ENCODE data around the gene MEF2C.
A peak's percentile ranks its signal among the peaks of the same experiment; 100 is the strongest.

MEF2C gene

GRCh38 chr5:88708021-88708420 lies 175.0 kb downstream of the MEF2C start:
- DNase-seq = no peak

DNA sequence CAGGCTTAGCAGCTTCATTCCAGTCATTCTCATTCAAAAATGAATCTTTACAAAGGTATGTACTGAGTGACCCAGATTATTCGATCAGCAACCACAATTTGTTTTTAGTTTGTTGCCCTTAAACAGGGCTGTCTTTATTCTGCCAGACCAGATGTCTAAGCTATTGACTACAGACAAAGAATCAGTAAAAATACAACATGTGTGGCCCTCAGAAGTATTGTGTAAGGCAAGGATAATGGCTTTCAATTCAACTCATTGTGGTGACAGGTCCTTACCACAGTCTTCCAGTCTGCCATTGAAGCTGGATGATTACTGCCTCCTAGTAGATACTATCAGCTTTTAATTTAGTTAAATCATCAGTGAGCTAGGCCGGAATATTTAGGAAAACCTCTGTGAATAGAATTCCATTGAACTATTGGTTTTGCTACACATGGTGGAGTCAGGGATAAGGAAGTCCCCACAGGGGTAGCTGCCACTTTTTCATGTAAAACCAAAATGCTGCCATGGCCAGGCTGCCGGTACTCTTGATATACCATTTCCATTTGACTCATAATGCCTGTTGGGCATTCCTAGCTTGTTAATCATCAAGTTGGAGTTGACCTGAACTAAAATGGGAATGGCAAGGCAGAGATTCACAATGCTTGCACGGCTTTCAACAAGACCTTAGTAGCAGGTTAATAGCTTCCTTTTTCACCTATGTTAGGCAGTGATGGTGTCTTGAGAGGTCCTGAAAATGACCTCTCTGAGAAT lies 175.6 kb downstream of the MEF2C start:
- peak; percentile 41 for DNase-seq

DNA sequence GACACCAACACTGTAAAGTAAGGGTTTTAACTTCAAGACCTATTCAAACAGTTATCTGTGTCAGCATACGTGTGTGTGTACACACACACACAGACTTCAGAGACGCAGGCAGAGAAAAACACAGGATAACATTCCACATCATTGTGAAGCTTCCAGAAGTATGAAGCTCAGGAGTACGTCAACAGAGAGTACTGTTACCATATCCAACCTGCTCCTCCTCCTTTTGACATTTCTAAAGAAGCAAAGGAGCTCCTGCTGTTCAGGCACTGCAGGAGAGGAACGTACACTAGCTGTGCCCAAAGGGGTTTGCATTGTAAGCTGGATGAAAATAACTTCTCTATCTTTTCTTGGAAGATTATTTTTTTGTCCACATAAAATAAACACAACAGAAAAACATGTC lies 180.7 kb downstream of the MEF2C start:
- DNase-seq = no peak

DNA sequence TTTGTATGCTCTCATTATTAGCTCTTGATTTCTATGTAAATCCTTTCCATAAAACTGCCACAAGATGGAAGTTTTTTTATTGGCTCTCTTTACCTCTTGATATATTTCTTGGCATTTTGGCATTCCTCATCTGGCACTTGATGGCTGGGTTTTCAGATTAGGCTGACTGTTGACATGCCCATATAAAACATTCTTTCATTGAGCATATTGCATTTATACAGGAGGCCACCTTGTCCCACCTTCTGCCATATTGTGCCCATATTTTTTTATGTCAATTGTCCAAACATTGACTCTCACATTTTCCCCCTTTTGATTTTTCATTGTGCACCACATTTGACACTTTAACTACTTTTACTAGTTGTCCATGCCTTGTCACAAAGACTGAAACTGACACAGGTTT lies 182.9 kb downstream of the MEF2C start:
- DNase-seq = no peak

DNA sequence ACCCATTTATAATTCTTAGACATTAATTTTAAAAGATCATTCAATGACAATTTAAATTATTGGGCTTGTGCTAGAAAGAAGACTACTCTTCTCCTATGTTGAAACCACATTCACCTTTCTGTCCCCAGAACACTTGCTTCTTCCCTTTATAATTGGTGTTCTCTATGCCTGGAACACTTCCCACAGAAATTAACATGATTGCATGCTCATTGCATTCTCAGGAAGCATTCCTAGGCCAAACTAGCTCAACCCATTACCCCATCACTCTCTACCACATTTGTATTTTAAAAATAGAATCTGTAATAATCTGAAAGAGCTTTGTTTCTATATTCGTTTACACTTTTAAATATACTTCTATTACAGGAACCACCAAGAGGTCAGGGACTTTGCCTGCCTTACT lies 184.7 kb downstream of the MEF2C start:
- no peak for DNase-seq

DNA sequence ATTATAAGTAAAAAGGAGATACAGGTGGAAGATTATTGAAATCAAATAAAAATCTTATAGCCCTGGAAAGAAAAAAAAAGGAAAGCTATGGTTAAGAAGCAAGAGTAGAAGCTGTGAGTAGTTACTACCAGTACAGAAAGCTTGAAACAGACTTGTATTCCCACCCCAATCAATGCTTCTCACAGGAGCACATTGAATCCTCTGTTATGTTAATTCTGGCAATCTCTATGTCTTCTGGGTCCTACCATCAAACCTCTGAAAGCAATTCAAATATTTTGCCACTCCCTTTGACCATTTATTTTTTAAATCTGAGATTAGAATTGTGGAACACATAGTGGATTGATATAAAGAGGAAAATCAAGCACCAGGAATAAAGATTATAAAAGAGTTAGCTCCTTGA lies 186.5 kb downstream of the MEF2C start:
- DNase-seq = no peak

- DNase-seq = no peak
These were observed 187.1 kb downstream of the MEF2C start for GRCh38 chr5:88695931-88696330.

- no peak for DNase-seq
These were observed 187.8 kb downstream of the MEF2C start for GRCh38 chr5:88695232-88695631.

DNA sequence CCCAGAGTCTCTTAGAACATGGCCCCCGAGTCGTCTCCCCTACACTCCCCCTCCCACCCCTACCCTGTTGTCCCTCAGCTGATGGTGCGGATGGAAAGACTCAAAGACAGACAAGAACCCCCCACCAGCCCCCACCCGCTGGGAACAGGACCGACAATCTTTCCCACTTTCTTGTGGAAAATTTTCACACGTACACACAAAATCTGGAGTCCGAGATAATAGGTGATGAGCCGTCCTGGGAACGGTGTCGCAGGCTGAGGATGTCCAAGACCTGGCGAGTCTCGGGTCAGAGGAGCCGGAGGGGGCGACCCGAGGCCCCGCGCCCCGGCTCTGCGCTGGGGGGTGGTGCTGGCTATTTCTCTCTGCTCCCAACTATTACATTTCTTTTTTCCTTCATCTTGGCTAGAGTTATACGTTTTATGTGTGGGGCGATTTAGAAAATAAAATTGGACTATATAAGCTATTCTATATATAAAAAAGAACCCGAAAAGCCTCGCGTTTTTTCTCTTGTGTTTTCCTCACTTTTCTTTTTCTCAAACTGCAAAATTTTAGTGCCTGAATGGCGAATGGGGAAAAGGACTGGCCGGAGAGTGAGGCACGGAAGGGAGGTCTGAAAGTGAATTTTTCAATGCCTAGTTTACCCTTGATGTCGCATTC lies 188.8 kb downstream of the MEF2C start:
- DNase-seq = no peak

GRCh38 chr5:88693071-88693932 lies 189.7 kb downstream of the MEF2C start:
- DNase-seq = no peak

- no peak for DNase-seq
These were observed 190.8 kb downstream of the MEF2C start for GRCh38 chr5:88691945-88692868.

GRCh38 chr5:88691230-88691582 lies 191.8 kb downstream of the MEF2C start:
- DNase-seq = no peak

GRCh38 chr5:88690409-88691229 lies 192.4 kb downstream of the MEF2C start:
- peak; percentile 56 for DNase-seq

DNA sequence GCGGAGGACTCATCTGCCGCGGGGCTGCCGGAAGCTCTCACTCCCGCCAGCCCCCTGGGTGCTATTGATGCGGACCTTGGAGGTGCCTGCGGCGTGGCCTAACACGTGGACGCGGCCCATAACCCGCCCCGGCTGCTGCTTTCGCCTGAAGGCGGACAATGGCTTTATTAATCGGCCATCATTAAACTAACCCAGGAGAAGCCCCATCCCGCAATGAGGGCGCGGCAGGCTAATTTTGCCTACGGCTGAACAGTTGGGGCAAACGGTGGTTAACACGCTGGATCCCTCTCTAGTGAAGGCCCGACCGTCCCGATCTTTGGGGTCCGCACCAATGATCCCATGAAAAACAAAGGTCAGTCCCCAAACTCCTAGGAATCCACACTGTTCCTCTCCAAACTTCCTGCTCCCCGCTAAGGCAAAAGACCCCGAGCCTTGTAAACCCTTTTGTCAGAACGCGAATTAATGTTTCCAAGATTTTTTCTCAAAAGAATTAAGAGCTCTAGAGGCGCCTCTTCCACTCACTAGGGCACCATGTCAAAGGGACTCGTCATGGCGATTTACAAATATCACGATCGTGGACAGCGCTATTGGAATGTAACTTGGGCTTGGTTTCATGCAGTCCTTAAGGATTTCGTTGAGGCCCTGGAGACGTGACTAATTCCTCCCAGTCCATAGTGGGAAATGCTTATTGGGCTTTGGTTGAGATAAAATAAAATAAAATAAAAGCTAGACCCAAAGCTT lies 193.1 kb downstream of the MEF2C start:
- DNase-seq = no peak

- DNase-seq = no peak
These were observed 193.9 kb downstream of the MEF2C start for GRCh38 chr5:88688984-88689667.

- no peak for DNase-seq
These were observed 194.6 kb downstream of the MEF2C start for GRCh38 chr5:88688156-88688983.

DNA sequence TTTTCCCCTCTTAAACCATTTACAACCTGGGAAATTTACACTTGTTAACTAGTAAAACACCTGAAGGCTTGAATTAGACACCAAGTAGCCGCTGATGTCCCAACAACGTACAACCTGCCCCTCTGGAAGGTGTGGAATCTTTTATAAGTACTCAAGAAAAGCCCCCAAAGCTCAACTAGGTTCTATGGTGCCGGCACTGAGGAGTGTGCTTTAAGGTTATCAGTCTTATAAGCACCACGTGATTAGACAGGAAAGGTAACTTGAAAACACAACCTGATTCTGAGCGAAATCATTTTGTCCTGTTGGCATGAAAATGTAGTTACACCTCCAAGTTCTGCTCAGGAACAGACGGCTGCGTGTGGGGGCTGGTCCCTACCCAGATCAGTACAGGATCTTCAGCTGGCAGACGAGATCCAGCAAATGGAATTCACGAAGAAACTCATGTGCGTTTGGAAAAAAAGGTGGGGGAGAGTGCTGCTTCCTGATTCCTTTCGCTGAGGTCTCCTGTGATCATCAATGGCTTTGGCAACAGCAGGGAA lies 195.5 kb downstream of the MEF2C start:
- DNase-seq = no peak

- no peak for DNase-seq
These were observed 196.3 kb downstream of the MEF2C start for GRCh38 chr5:88686726-88687125.
